H9 (cell line): ENCODE measurements around the gene STARD3. TPM values are rescaled to one million over a fixed set of nuclear protein-coding genes. Genes with fewer than 3 reads are reported as not detected.

Experiments used
- DNase-seq: peaks from one replicate; pipeline ENCODE4 v3.0.0-alpha.2; 2017
- H2AFZ ChIP-seq: one replicate; pipeline ENCODE4 v1.6.1; 2013; ENCODE audit warnings: mild to moderate bottlenecking, low read length, control low read depth, moderate library complexity
- H2AK5ac ChIP-seq: 2 replicates; pipeline ENCODE4 v1.6.1; 2013; ENCODE audit warnings: low read length, control low read depth, mixed read lengths; ENCODE audit not compliant: insufficient read length
- H2BK120ac ChIP-seq: one replicate; pipeline ENCODE4 v1.6.1; 2013; ENCODE audit warnings: low read depth, mild to moderate bottlenecking, low read length, control low read depth, inconsistent platforms; ENCODE audit not compliant: poor library complexity, severe bottlenecking
- H2BK12ac ChIP-seq: 2 replicates; pipeline ENCODE4 v1.6.1; 2013; ENCODE audit warnings: low read length, control low read depth, mixed read lengths, low read depth; ENCODE audit not compliant: insufficient read length
- H2BK15ac ChIP-seq: 2 replicates; pipeline ENCODE4 v1.6.1; 2013; ENCODE audit warnings: low read depth, low read length, control low read depth
- H2BK20ac ChIP-seq: one replicate; pipeline ENCODE4 v1.6.1; 2013; ENCODE audit warnings: low read depth, mild to moderate bottlenecking, low read length, control low read depth, inconsistent platforms; ENCODE audit not compliant: poor library complexity, severe bottlenecking
- H2BK5ac ChIP-seq: 2 replicates; pipeline ENCODE4 v1.6.1; 2013; ENCODE audit warnings: low read length, control low read depth, mixed read lengths; ENCODE audit not compliant: insufficient read length
- H3K14ac ChIP-seq: 2 replicates; pipeline ENCODE4 v1.6.1; 2013; ENCODE audit warnings: low read length, control low read depth; ENCODE audit not compliant: insufficient read depth
- H3K18ac ChIP-seq: 2 replicates; pipeline ENCODE4 v1.6.1; 2013; ENCODE audit warnings: low read depth, mild to moderate bottlenecking, mixed read lengths, low read length, control low read depth; ENCODE audit not compliant: insufficient read length
- H3K23ac ChIP-seq: 2 replicates; pipeline ENCODE4 v1.6.1; 2013; ENCODE audit warnings: low read length, control low read depth, mixed read lengths, low read depth; ENCODE audit not compliant: insufficient read length
- H3K23me2 ChIP-seq: 2 replicates; pipeline ENCODE4 v1.6.1; 2013; ENCODE audit warnings: low read depth, mild to moderate bottlenecking, mixed read lengths, low read length, control low read depth; ENCODE audit not compliant: insufficient read length, poor library complexity, severe bottlenecking
- H3K27ac ChIP-seq: 2 replicates; pipeline ENCODE4 v1.5.1; 2013; ENCODE audit warnings: low read length, control low read depth, mixed read lengths, low read depth; ENCODE audit not compliant: insufficient read length
- H3K27me3 ChIP-seq: 2 replicates; pipeline ENCODE4 v1.6.1; 2013; ENCODE audit warnings: low read length, control low read depth, inconsistent platforms; ENCODE audit not compliant: insufficient read depth
- H3K4ac ChIP-seq: 2 replicates; pipeline ENCODE4 v1.6.1; 2013; ENCODE audit warnings: low read depth, mild to moderate bottlenecking, control low read depth, inconsistent platforms, low read length, moderate library complexity
- H3K4me1 ChIP-seq: 2 replicates; pipeline ENCODE4 v1.6.1; 2013; ENCODE audit warnings: low read length, control low read depth, inconsistent platforms; ENCODE audit not compliant: insufficient read depth
- H3K4me2 ChIP-seq: 2 replicates; pipeline ENCODE4 v1.6.1; 2013; ENCODE audit warnings: low read length, control low read depth, mixed read lengths; ENCODE audit not compliant: insufficient read length, insufficient read depth
- H3K56ac ChIP-seq: 2 replicates; pipeline ENCODE4 v1.6.1; 2013; ENCODE audit warnings: low read depth, mild to moderate bottlenecking, mixed read lengths, low read length, control low read depth; ENCODE audit not compliant: insufficient read length
- H3K79me1 ChIP-seq: 2 replicates; pipeline ENCODE4 v1.6.1; 2013; ENCODE audit warnings: low read depth, mild to moderate bottlenecking, moderate library complexity, low read length, control low read depth, inconsistent platforms; ENCODE audit not compliant: insufficient read depth, poor library complexity, severe bottlenecking
- H3K79me2 ChIP-seq: 2 replicates; pipeline ENCODE4 v1.6.1; 2013; ENCODE audit warnings: low read length, control low read depth, inconsistent platforms; ENCODE audit not compliant: insufficient read depth
- H3K9ac ChIP-seq: 2 replicates; pipeline ENCODE4 v1.6.1; 2013; ENCODE audit warnings: low read length, control low read depth, mixed read lengths; ENCODE audit not compliant: insufficient read length; ENCODE audit errors: extremely low read depth
- H3K9me3 ChIP-seq: one replicate; pipeline ENCODE4 v1.6.1; 2013; ENCODE audit warnings: low read depth, low read length, inconsistent platforms; ENCODE audit not compliant: control insufficient read depth
- H3T11ph ChIP-seq: one replicate; pipeline ENCODE4 v1.6.1; 2013; ENCODE audit warnings: mild to moderate bottlenecking, low read length, control low read depth, inconsistent platforms
- H4K20me1 ChIP-seq: one replicate; pipeline ENCODE4 v1.6.1; 2013; ENCODE audit not compliant: control insufficient read depth, insufficient read length, insufficient read depth
- H4K5ac ChIP-seq: 2 replicates; pipeline ENCODE4 v1.6.1; 2013; ENCODE audit warnings: low read depth, mild to moderate bottlenecking, mixed read lengths, low read length, control low read depth; ENCODE audit not compliant: insufficient read length
- H4K8ac ChIP-seq: replicated peaks from 2 replicates; pipeline ENCODE4 v1.6.1; 2013; ENCODE audit warnings: low read length, control low read depth, mixed read lengths, low read depth; ENCODE audit not compliant: insufficient read length
- H4K91ac ChIP-seq: 2 replicates; pipeline ENCODE4 v1.6.1; 2013; ENCODE audit warnings: low read depth, mild to moderate bottlenecking, moderate library complexity, mixed read lengths, low read length, control low read depth; ENCODE audit not compliant: insufficient read length
- H3K27ac Mint-ChIP-seq, 3 experiments: 2 replicates in 2 of 3; 3 replicates in 1 of 3; pipeline ENCODE4 v1.8.0; 2020 to 2021; ENCODE audit warnings: mixed read lengths in 3 of 3, mild to moderate bottlenecking in 1 of 3, moderate library complexity in 1 of 3
- H3K27me3 Mint-ChIP-seq: 2 replicates; pipeline ENCODE4 v1.8.0; 2021; ENCODE audit warnings: low read depth, mild to moderate bottlenecking, moderate library complexity, mixed read lengths
- H3K36me3 Mint-ChIP-seq, 3 experiments: 2 replicates in 2 of 3; 3 replicates in 1 of 3; pipeline ENCODE4 v1.8.0; 2020 to 2021; ENCODE audit warnings: low read depth in 3 of 3, mixed read lengths in 3 of 3; ENCODE audit not compliant: insufficient read depth in 1 of 3
- H3K4me1 Mint-ChIP-seq, 2 experiments: 2 replicates each; pipeline ENCODE4 v1.8.0; 2020; ENCODE audit warnings: mixed read lengths in 2 of 2
- H3K4me3 Mint-ChIP-seq, 2 experiments: 2 replicates in 1 of 2; 3 replicates in 1 of 2; pipeline ENCODE4 v1.8.0; 2020 to 2021; ENCODE audit warnings: mild to moderate bottlenecking in 2 of 2, mixed read lengths in 2 of 2, moderate library complexity in 1 of 2
- H3K9me3 Mint-ChIP-seq, 2 experiments: 2 replicates in 1 of 2; 3 replicates in 1 of 2; pipeline ENCODE4 v1.8.0; 2020; ENCODE audit warnings: mild to moderate bottlenecking in 2 of 2, mixed read lengths in 2 of 2, moderate library complexity in 1 of 2
- WGBS: extraction: QIAGEN DNeasy Blood & Tissue Kit; methylation state at CpG from one replicate; pipeline ENCODE4 v1.1.7; 2013; ENCODE audit warnings: missing lambda C conversion rate, low lambda C conversion rate, mixed read lengths; ENCODE audit not compliant: insufficient read length; ENCODE audit errors: extremely low coverage; 5-methylcytosine and 5-hydroxymethylcytosine counted together
- total RNA-seq: library from RNA; stranded (reverse); gene quantifications from 2 replicates; pipeline ENCODE4 v1.2.1, GENCODE V29; 2021
- TF ChIP-seq, protein P1 (sequence below): fragments of 200-600 bp; sonication (generic); conservative IDR thresholded peaks from 3 replicates; pipeline ENCODE4 v1.8.0; 2021; ENCODE audit warnings: antibody characterized with exemption, mild to moderate bottlenecking

STARD3 gene
- total RNA-seq, 1 experiment from 2014 or later, result 51.3 TPM

- WGBS, result 100% methylated on average over 1 of the region's 3 CpGs
Observed at GRCh38 chr17:39658760-39659159, 21.8 kb downstream of the STARD3 start.

More at GRCh38 chr17:39658760-39659159, 21.8 kb downstream of the STARD3 start:
- Histone ChIP-seq H3K56ac (no peak overlapping the region), H3K9me3 (no peaks in the 10 kb centered on the region), H2AFZ (no peak overlapping the region), H2BK120ac (no peak overlapping the region), H3K14ac (no peak overlapping the region), H3K4ac (no peak overlapping the region), H4K5ac (no peak overlapping the region), H2BK12ac (no peak overlapping the region), H3K27ac (no peak overlapping the region), H2BK15ac (no peak overlapping the region), H3K23ac (no peak overlapping the region), H4K8ac (no peak overlapping the region), H2BK20ac (no peak overlapping the region), H3K27me3 (no peaks in the 10 kb centered on the region), H3K23me2 (no peaks in the 10 kb centered on the region), H4K91ac (no peak overlapping the region), H4K20me1 (no peaks in the 10 kb centered on the region), H3T11ph (no peak overlapping the region), H3K4me1 (no peaks in the 10 kb centered on the region; the same call in 1 of the 2 replicates), H3K79me1 (no peaks in the 10 kb centered on the region), H3K79me2 (no peaks in the 10 kb centered on the region), H3K9ac (no peak overlapping the region), H2BK5ac (no peak overlapping the region), H3K18ac (no peak overlapping the region), H3K4me2 (no peak overlapping the region), H2AK5ac (no peak overlapping the region)
- Mint-ChIP-seq H3K27me3 (no peaks in the 10 kb centered on the region), H3K4me1 (peaks cover 3 to 42% of the 10 kb centered on the region in 2 experiments), H3K9me3 (no peaks in the 10 kb centered on the region), H3K36me3 (peaks cover 6 to 40% (median 11%) of the 10 kb centered on the region in 3 experiments; a peak in 6 of 7 replicates), H3K4me3 (no peak overlapping the region), H3K27ac (no peak overlapping the region)
- TF ChIP-seq, protein P1, sequence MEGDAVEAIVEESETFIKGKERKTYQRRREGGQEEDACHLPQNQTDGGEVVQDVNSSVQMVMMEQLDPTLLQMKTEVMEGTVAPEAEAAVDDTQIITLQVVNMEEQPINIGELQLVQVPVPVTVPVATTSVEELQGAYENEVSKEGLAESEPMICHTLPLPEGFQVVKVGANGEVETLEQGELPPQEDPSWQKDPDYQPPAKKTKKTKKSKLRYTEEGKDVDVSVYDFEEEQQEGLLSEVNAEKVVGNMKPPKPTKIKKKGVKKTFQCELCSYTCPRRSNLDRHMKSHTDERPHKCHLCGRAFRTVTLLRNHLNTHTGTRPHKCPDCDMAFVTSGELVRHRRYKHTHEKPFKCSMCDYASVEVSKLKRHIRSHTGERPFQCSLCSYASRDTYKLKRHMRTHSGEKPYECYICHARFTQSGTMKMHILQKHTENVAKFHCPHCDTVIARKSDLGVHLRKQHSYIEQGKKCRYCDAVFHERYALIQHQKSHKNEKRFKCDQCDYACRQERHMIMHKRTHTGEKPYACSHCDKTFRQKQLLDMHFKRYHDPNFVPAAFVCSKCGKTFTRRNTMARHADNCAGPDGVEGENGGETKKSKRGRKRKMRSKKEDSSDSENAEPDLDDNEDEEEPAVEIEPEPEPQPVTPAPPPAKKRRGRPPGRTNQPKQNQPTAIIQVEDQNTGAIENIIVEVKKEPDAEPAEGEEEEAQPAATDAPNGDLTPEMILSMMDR, result no peak
- DNase-seq, result no peak
